GM19193 (cell line): ENCODE measurements around the gene NPNT.

Experiments used
- POLR2A ChIP-seq: IDR thresholded peaks from 4 replicates; pipeline ENCODE4 v1.6.1; 2011; ENCODE audit not compliant: insufficient read depth, insufficient read length; ENCODE audit errors: extremely low read depth

Gene NPNT

DNA sequence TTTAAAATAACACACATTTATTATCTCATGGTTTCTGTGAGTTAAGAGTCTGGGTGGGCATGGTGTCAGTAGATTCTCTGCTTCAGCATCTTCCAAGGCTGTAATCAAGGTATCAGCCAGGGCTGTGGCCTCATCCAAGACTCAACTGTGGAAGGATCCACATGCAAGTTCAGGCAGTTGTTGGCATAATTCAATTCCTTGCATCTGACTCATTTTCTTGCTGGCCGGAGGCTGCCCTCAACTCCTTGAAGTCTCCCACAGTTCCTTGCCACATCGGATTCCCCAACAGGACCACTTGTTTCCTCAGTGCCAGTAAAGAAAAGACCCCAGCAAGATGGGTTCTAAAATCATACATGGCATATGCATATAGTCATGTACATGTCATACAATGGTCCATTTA is 93.4 kb downstream of the NPNT start:
- no peak for TF ChIP-seq POLR2A

DNA sequence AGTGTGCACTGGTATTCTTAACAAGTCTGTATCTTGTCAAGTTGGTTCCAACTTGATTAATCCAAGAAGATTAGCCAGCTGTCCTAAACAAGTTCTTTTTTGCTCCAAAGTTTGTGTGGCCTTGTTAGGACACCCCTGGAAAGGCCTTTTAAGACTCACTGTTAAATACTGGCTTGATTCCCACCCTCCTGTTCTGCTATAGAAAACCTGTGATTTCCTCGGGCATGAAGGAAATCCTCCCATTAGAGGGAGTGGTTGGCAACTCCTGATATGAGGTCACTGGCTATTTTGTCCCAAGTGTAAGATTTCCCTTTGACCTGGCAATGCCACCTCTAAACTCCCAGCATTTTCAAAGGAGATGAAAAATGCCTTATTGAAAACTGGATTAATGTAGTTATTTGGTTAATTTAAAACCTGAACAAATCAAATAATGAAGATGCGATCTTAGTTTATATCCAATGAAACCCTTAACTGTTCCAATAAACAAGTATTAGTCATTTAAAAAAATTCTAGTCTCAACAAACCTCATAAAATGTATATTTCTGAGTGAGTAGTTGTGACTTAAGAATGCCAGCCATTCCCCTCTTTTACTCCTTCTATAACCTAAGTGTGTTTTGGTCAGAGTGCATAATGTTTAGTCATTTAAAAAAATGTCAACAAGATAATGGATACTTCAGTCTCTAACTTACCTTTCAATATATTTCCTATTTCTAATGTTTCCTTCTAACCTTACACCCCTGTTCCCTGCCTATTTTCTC is 94.4 kb downstream of the NPNT start:
- no peak for TF ChIP-seq POLR2A

DNA sequence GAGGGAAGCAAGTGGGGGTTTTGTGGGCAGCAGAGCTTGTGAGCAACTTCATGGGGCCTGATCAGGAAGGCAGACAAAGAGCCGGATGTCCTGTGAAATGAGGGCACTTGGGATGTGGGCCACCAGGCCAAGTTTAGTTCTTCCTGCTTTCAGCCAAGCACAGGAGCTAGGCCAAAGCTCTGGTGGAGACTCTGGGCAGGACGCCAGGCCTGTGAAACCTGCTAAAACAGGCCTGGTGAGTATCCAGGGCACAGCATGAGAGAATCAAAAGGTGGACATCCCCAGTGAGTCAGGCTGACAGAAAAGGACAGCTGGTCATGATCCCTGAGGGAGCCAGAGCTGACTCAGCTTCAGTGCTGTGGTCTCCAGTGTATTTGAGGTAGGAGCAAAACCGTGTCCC is 95.7 kb downstream of the NPNT start:
- TF ChIP-seq POLR2A: no peak

DNA sequence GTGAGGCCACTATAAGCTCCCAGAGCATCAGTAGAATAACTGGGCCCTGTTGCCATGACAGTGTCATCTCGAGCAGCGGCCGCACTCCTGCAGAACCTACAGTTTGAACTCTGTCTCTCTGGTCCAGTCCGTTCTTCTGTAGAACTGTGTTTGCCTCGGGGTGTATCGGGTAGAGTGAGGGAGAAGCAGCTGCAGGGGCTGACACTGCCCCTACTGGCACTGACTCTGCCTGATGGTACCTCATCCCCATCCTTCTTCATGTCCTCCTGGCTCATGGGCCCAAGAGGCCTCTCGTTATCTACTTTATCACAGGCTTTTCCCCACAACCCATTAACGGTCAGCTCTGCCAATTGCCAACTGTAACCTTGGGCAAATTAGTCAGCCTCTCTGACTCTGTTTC is 96.5 kb downstream of the NPNT start:
- no peak for TF ChIP-seq POLR2A

DNA sequence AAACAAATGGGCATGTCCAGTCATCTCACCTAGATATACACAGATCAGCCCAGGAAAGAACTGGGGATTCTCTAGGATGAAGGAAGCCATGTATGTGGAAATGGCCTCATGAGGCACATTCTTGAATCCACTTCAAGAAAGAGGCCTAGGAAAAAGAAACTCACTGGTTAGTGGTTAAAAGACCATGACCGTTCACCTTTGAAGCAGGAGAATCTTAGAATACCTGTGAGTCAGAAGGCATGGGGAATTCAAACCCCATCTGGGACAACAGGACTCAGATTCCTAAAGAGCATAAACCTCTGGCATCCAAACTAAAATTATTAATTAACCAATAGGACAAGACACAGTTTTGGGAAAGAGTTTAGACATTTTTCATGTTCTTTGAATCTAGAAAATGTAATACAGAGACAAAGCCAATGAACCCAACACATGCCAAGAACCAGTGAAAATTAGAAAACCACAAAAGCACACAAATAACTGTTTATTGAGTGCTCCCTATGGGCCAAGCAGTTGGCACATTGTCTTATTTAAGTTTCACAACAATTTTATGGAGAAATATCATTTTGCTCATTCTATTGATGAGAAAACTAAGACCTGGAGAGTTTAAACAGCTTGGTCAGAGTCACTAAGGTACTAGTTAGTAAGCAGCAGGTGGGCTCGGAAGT is 97.5 kb downstream of the NPNT start:
- TF ChIP-seq POLR2A: no peak

DNA sequence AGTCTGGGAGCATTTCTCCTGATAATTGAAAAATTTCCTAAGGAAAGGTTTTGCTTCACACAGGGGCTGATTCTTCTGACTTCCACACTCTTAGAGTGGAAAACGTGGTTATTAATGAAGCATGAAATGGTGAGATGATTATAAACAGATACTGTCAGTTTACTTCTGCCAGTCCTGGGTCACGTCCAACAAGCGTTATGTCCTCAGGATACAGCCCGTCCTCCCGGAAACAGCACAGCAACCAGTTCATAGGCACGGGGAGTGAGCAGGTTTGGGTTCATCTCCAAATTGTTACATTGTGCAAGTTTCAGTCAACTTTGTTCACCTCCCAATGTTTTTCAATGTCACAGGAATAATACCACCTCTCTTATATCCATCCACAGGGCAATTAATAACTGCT is 98.8 kb downstream of the NPNT start:
- no peak for TF ChIP-seq POLR2A

DNA sequence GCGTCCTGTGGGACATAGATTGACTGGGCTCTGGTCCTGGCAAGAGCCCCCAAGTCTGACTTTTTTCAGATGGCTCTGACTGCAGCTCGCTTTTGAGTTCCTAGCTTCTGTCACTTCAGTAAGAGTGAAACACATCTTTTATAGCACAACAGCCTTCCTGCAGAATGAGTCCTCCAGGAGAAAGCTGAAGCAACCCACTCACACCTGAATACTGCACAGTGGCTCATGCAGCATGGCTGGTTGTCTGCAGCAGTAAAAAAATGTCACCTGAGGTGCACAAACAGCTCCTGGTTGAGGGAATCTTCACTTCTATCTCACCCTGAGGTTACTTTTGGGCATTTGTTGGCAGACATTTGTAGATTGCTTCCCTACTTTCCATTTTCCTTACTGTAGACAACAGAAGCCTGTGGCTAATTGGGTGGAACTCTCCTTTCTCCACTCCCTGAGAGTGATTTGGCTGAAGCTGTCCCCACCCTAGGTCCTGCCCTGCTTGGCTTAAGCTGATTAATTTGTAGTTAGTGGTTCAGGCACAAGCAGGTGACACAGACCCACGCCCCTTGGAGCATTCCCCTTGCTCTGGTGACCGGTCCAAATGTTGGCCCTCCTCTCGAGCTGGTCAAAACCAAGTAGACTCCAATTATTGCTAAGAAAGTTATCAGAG is 99.7 kb downstream of the NPNT start:
- no peak for TF ChIP-seq POLR2A

DNA sequence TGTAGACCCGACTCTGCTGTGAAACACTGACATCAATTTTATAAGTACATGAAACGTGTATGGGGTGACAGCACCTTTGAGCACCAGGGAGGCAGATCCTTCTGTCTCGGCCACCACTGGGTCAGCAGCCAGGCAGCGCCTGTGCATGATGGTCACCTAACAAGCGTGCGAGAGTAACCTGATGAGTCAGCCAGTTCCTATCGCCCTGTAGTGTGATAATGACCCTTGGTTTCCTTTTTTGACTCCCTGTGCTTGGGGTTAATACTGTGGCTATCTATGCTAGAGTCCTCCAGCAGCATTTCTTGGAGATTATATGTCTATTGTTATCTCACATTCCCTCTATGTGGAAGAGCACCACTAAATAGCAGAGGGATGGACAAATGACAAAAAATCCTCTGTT is 101.6 kb downstream of the NPNT start:
- TF ChIP-seq POLR2A: no peak

DNA sequence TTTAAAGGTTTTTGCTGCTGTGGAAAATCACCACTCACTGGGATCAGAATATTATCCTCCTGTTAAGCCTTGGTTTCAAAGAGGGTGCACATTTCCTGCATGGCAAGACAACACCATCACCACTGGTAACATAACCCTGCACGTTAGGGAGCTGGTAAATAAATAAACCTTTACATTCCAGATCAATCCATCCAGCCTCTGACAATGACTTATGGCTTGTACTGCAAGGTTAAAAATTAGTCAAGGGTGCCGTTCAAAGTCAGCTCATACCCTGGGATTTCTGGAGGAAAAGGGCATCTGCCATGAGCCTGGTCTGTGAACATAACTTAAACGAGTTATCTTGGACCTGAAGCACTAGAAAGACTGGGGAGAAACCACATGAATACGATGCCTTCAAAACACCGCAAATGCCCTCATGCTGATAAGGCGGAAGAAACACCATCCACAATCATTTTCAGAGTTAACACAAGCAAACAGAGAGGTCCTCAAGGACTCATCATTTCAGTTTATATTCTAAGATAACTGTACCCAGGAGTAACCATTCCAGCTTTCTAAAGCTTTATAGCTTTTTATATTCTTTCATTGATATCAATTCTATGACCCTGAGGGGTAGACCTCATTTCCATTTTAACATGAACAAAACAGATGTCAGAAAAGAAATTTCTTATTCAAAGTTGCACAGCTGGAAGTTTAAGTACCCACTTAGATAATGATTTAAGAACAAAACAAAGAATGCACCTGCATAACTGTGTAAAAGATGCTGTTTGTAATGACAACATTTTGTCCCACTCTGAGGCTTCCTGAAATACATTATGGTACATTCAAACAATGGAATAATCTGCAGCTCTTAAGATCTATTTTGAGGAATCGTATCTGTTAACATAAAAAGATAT is 103.1 kb downstream of the NPNT start:
- TF ChIP-seq POLR2A: no peak

DNA sequence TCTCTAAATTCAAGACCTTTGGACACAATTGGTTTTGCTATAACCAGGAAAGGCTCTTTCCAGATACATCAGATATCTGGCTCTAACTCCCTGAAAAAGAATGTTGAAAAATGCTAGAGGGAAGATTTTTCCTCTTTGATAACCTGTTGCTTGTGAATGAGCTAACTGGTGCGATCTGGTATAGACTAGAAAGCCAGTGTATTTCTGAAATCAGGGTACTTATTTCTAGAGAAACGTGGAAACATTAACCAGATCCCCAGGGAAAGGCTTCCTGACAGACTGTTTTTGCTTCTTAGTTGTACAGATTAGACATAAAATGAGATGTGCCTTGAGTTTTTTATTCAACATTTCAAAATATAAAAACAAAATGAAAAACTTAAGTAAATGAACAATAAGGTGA is 107.7 kb downstream of the NPNT start:
- no peak for TF ChIP-seq POLR2A

DNA sequence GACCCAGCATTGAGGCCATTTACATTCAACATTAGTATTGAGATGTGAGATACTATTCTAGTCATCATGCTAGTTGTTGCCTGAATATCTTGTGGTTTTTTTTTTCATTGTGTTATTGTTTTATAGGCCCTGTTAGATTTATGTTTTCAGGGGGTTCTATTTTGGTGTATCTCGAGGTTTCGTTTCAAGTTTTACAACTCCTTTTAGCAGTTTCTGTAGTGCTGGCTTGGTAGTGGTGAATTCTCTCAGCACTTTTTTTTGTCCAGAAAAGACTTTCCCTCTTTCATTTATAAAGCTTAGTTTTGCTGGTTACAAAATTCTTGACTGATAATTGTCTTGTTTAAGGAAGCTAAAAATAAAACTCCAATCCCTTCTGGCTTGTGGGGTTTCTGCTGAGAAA is 115.5 kb downstream of the NPNT start:
- TF ChIP-seq POLR2A: no peak

DNA sequence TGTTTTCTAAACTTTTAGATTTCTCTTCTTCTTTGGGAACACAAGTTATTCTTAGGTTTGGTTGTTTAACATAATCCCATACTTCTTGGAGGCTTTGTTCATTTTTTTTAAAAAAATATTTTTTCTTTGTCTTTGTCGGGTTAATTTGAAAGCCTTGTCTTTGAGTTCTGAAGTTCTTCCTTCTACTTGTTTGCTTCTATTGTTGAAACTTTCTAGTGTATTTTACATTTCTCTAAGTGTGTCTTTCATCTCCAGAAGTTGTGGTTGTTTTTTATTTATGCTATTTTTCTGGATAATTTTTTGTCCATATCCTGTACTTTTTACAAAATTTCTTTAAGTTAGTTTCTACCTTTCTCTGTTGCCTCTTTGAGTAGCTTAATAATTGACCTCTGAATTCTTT is 116.1 kb downstream of the NPNT start:
- TF ChIP-seq POLR2A: no peak

DNA sequence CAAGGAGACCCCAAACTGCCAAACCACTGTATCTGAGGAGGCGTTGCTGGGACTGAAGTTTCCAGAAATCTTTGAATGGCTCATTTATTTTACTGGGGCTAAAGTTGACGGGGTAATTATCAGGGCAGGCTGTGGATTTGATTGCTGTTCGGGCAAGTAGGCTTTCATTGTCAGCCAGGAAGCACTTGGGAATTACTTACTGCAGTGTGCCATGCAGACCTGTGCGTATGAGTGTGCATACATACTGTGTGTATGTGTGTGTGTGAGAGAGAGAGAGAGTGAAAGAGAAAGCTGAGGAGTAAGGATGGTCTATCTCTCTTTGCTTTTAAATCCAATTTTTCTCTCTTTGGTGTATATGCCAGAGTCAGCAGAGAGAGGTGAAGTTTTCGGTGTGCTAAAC is 122.7 kb downstream of the NPNT start:
- TF ChIP-seq POLR2A: no peak

DNA sequence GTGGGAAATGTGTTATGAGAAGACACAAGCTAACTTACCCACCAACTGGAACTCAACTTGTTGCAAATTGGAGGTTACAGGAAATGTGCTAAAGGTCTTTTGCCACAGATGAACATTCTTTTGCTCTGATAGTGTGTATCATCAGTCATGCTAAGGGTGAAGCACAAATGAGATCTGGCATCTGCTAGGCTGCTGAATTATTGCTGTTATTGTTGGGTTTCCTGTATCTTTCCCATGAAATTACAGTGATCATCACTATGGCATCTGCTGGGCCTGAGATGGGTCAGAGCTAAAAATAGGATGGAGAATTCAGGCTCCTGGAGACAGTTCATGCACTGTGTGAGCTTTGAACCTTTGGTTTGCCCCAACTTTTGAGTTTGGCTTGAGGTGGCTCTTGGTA is 124.5 kb downstream of the NPNT start:
- TF ChIP-seq POLR2A: no peak
